Measurements from ENCODE around the gene ALDH4A1. TPM values are rescaled to one million over a fixed set of nuclear protein-coding genes. Genes with fewer than 3 reads are reported as not detected.

ALDH4A1 gene
- total and polyA plus RNA-seq, 9 donors = 2.8 to 13.9 (median 8.0) TPM

- TF ChIP-seq CTCF (IDR thresholded peaks at IDR 0.05) = no peak
- TF ChIP-seq POLR2A (IDR thresholded peaks at IDR 0.05) = no peak
- no peak for TF ChIP-seq EP300 (IDR thresholded peaks at IDR 0.05)
- no peaks in the 10 kb centered on the region for H3K36me3 ChIP-seq
- no peaks in the 10 kb centered on the region for H3K9me3 ChIP-seq
- no peak overlapping the region for H3K4me3 ChIP-seq
- H3K4me1 ChIP-seq (ENCODE audit: insufficient read depth) = peaks cover 17% of the 10 kb centered on the region
- WGBS, 3 donors = 78 to 89% (median 83%) methylated on average over 16 of the region's 16 CpGs
- no peaks in the 10 kb centered on the region for H3K27me3 ChIP-seq
- no peak for DNase-seq
- no peak overlapping the region for H3K27ac ChIP-seq
- intact Hi-C loops (cut with DNase I) = no loop called here
Measured at GRCh38 chr1:18927082-18927653, 24.8 kb upstream of the ALDH4A1 start.

- 69 to 74% (median 70%) methylated on average over 12 to 13 of the region's 13 CpGs for WGBS, 3 donors
- Histone ChIP-seq H3K4me1 (ENCODE audit: insufficient read depth) (peaks cover 20% of the 10 kb centered on the region), H3K27me3 (no peaks in the 10 kb centered on the region), H3K36me3 (no peaks in the 10 kb centered on the region), H3K4me3 (no peak overlapping the region), H3K9me3 (no peaks in the 10 kb centered on the region), H3K27ac (no peak overlapping the region)
- TF ChIP-seq POLR2A (IDR thresholded peaks at IDR 0.05) (no peak), CTCF (IDR thresholded peaks at IDR 0.05) (no peak)
- no peak for DNase-seq
- intact Hi-C loops (cut with DNase I) = no loop called here
Measured at GRCh38 chr1:18926315-18927081, 24.1 kb upstream of the ALDH4A1 start.

GRCh38 chr1:18925279-18925678 lies 22.9 kb upstream of the ALDH4A1 start:
- Histone ChIP-seq H3K36me3 (no peaks in the 10 kb centered on the region), H3K4me3 (no peak overlapping the region), H3K27ac (no peak overlapping the region), H3K27me3 (no peaks in the 10 kb centered on the region), H3K9me3 (no peaks in the 10 kb centered on the region), H3K4me1 (ENCODE audit: insufficient read depth) (peaks cover 20% of the 10 kb centered on the region)
- TF ChIP-seq EP300 (IDR thresholded peaks at IDR 0.05) = no peak
- TF ChIP-seq POLR2A (IDR thresholded peaks at IDR 0.05) = no peak
- TF ChIP-seq CTCF (IDR thresholded peaks at IDR 0.05) = no peak
- intact Hi-C loops (cut with DNase I) = no loop called here
- no peak for DNase-seq
- WGBS, 3 donors = 95 to 96% (median 96%) methylated on average over 9 of the region's 9 CpGs

- H3K4me3 ChIP-seq = no peak overlapping the region
- H3K36me3 ChIP-seq = no peaks in the 10 kb centered on the region
- H3K4me1 ChIP-seq (ENCODE audit: insufficient read depth) = peaks cover 20% of the 10 kb centered on the region
- no peak for DNase-seq
- TF ChIP-seq CTCF (IDR thresholded peaks at IDR 0.05) (no peak), POLR2A (IDR thresholded peaks at IDR 0.05) (no peak), EP300 (IDR thresholded peaks at IDR 0.05) (no peak)
- no peaks in the 10 kb centered on the region for H3K27me3 ChIP-seq
- H3K27ac ChIP-seq = no peak overlapping the region
- no peaks in the 10 kb centered on the region for H3K9me3 ChIP-seq
- intact Hi-C loops (cut with DNase I) = loop anchor here in 1 of 4 donors (5.0 kb wide), 1 partner anchor 33 kb away; the partner anchor contains the start of gene IFFO2
- WGBS, 3 donors = 74 to 83% (median 80%) methylated on average over 11 of the region's 11 CpGs
Measured at GRCh38 chr1:18924221-18924691, 21.9 kb upstream of the ALDH4A1 start.

Measured in ovary (tissue), 9 donors.